Lung (tissue), 12 donors: ENCODE measurements around the gene PDE8B. TPM values are rescaled to one million over a fixed set of nuclear protein-coding genes. Genes with fewer than 3 reads are reported as not detected.
A peak's percentile ranks its signal among the peaks of the same experiment; 100 is the strongest.

ENCODE experiments used
- ATAC-seq: fragments of 200-7000 bp; cut with Tn5 transposase; one replicate; pipeline ENCODE4 v1.9.1; 2020; ENCODE audit warnings: moderate number of reproducible peaks; ENCODE audit not compliant: insufficient read depth, low FRiP score
- DNase-seq, 3 donors: peaks; one replicate each; pipeline ENCODE4 v3.0.0-alpha.2; 2013 to 2017
- H3K27ac ChIP-seq, 2 donors: one replicate each; pipeline ENCODE4 v1.5.1; 2013; ENCODE audit warnings: mild to moderate bottlenecking in 2 of 2, moderate library complexity in 2 of 2, control low read depth in 1 of 2, inconsistent platforms in 1 of 2, low read depth in 1 of 2, low read length in 1 of 2
- H3K27me3 ChIP-seq, 3 donors: one replicate each; pipeline ENCODE4 v1.5.1; 2013; ENCODE audit warnings: low read length in 2 of 3; ENCODE audit not compliant: control insufficient read depth in 3 of 3, insufficient read depth in 3 of 3
- H3K36me3 ChIP-seq, 4 donors: one replicate each; pipeline ENCODE4 v1.5.1; 2013; ENCODE audit warnings: low read length in 4 of 4, mild to moderate bottlenecking in 1 of 4, moderate library complexity in 1 of 4; ENCODE audit not compliant: control insufficient read depth in 4 of 4, insufficient read depth in 4 of 4
- H3K4me1 ChIP-seq, 5 donors: one replicate each; pipeline ENCODE4 v1.5.1; 2013; ENCODE audit warnings: low read length in 5 of 5, mild to moderate bottlenecking in 2 of 5, moderate library complexity in 1 of 5; ENCODE audit not compliant: control insufficient read depth in 5 of 5, insufficient read depth in 5 of 5
- H3K4me3 ChIP-seq: one replicate; pipeline ENCODE4 v1.5.1; 2013; ENCODE audit warnings: mild to moderate bottlenecking, control low read depth, moderate library complexity
- H3K9ac ChIP-seq, 2 donors: one replicate each; pipeline ENCODE4 v1.5.1; 2013; ENCODE audit warnings: low read length in 2 of 2, control low read depth in 1 of 2; ENCODE audit not compliant: insufficient read depth in 1 of 2
- H3K9me3 ChIP-seq, 4 donors: one replicate each; pipeline ENCODE4 v1.5.1; 2013; ENCODE audit warnings: low read length in 3 of 4, mild to moderate bottlenecking in 1 of 4, moderate library complexity in 1 of 4; ENCODE audit not compliant: control insufficient read depth in 4 of 4, insufficient read depth in 3 of 4
- WGBS, 2 donors: extraction: QIAGEN DNeasy Blood & Tissue Kit; methylation state at CpG; one replicate each; pipeline ENCODE4 v1.1.7; 2013; 5-methylcytosine and 5-hydroxymethylcytosine counted together
- polyA plus RNA-seq, 2 donors: library from polyadenylated mRNA; stranded (reverse); fragments of 200-250 nt; gene quantifications; one replicate each; pipeline ENCODE4 v1.2.1, GENCODE V29; 2013
- total RNA-seq, 2 donors: library from RNA; depleted of rRNA in 1 of 2; stranded (reverse); fragments of >200 nt in 1 of 2; gene quantifications; one replicate each; pipeline ENCODE4 v1.2.1, GENCODE V29; 2014 to 2021
- TF ChIP-seq, protein P1 (sequence below): IDR thresholded peaks from 2 replicates; pipeline ENCODE4 v1.5.1; 2012; ENCODE audit warnings: mild to moderate bottlenecking; ENCODE audit errors: control extremely low read depth, extremely low read depth
- donor health status: control.
- donor health status: control.
- donor health status: Bipolar disorder and iron deficiency.
- donor health status: healthy.
- donor health status: DM: yes; HTN: yes; CAD: no.

The PDE8B gene
- total and polyA plus RNA-seq, 4 donors: 1.6 to 10.6 (median 2.1) TPM

DNA sequence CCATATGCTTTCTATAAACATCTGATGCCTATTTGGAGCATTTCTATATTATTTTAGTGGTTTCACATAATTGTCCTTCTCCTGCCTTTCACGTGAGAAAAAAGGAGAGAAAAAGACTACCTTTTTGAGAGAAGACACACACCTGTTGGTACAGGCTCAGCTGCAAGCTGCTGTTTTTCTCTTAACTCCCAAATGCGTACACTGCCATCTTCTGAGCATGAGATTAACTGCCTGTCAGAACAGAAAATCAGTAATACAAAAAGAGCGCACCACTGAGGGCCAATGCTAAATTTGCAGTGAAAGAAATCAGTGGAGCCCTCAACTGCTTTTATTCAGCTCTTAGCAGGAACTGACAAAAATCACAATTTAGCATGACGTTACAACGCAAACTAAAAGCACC lies 226.7 kb downstream of the PDE8B start:
- WGBS, 2 donors: 90 to 92% methylated on average over 5 of the region's 5 CpGs
- ATAC-seq: no peak
- TF ChIP-seq, protein P1, sequence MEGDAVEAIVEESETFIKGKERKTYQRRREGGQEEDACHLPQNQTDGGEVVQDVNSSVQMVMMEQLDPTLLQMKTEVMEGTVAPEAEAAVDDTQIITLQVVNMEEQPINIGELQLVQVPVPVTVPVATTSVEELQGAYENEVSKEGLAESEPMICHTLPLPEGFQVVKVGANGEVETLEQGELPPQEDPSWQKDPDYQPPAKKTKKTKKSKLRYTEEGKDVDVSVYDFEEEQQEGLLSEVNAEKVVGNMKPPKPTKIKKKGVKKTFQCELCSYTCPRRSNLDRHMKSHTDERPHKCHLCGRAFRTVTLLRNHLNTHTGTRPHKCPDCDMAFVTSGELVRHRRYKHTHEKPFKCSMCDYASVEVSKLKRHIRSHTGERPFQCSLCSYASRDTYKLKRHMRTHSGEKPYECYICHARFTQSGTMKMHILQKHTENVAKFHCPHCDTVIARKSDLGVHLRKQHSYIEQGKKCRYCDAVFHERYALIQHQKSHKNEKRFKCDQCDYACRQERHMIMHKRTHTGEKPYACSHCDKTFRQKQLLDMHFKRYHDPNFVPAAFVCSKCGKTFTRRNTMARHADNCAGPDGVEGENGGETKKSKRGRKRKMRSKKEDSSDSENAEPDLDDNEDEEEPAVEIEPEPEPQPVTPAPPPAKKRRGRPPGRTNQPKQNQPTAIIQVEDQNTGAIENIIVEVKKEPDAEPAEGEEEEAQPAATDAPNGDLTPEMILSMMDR: no peak

DNA sequence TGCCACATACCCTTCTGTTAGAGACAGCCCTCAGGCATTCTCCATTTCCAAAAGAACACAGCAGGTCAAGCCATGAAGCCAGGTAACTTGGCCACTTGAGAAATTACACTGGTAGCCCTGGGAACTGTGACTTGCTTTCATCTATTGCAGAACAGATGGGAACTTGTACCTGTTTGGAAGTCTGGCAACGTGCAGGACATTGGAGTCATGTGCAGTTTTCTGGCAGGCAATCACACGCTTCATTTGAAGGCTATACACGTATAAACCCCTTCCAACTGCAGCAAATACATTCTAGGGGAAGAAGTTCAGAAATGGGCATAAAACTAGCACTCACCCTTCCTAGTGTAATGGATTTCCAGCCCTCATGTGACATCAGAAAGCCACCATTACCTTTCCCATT lies 227.6 kb downstream of the PDE8B start:
- TF ChIP-seq, protein P1: no peak
- Histone ChIP-seq H3K27ac (no peak overlapping the region), H3K9ac (no peak overlapping the region), H3K36me3 (peaks cover 9 to 33% (median 26%) of the 10 kb centered on the region in 4 donors), H3K4me3 (no peak overlapping the region), H3K9me3 (no peaks in the 10 kb centered on the region), H3K27me3 (no peaks in the 10 kb centered on the region), H3K4me1 (no peaks in the 10 kb centered on the region)
- ATAC-seq: no peak
- 83 to 90% methylated on average over 3 of the region's 3 CpGs for WGBS, 2 donors
- DNase-seq: no peak

More for the DNA sequence above, 226.7 kb downstream of the PDE8B start:
- H3K9me3 ChIP-seq: no peaks in the 10 kb centered on the region
- H3K4me1 ChIP-seq: no peaks in the 10 kb centered on the region
- H3K36me3 ChIP-seq: peaks cover 11 to 38% (median 29%) of the 10 kb centered on the region in 4 donors
- H3K9ac ChIP-seq: no peak overlapping the region
- peak in 2 of 3 donors; percentile 33 to 61 for DNase-seq
- H3K27me3 ChIP-seq: no peaks in the 10 kb centered on the region
- no peak overlapping the region for H3K27ac ChIP-seq
- no peak overlapping the region for H3K4me3 ChIP-seq

DNA sequence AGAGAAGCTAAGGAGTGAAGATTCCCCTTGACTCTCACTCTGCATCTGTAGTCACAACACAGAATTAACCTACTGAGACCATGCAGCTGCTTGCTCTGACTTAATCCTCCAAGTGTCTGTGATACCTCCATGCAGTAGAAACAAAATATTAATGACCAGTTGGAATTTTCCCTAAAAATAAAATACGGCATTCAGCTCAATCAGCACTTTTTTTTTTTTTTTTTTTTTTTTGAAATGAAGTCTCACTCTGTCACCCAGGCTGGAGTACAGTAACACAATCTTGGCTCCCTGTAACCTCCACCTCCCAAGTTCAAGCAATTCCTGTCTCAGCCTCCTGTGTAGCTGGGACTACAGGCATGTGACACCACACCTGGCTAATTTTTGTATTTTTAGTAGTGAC lies 233.2 kb downstream of the PDE8B start:
- DNase-seq: no peak
- Histone ChIP-seq H3K27me3 (no peaks in the 10 kb centered on the region), H3K36me3 (peaks cover 5 to 26% (median 12%) of the 10 kb centered on the region in 4 donors), H3K9ac (no peak overlapping the region), H3K9me3 (no peaks in the 10 kb centered on the region), H3K4me3 (no peak overlapping the region), H3K4me1 (no peaks in the 10 kb centered on the region), H3K27ac (no peak overlapping the region)
- no peak for ATAC-seq
- 86 to 92% methylated on average over 1 of the region's 1 CpG for WGBS, 2 donors
- TF ChIP-seq, protein P1: no peak

DNA sequence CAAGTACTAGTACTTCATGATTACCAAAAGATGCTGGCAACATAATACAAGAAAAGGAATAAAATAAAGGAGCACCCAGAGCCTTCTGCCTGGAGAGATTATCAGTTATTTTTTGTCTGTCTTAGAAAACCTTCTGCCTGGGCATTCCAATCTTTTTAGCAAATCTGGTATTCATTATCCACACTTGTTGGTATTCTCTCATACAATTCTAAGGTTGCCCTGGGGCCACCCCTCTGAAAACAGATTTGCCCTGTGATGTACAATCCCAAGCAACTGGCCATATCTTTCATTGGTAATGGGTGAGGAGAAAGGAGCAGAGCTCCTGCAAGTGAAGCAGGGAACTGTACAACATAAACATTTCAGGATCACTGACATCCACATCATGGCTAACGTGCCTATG lies 233.9 kb downstream of the PDE8B start:
- Histone ChIP-seq H3K4me1 (peaks cover 0 to 5% (median 0%) of the 10 kb centered on the region in 5 donors), H3K36me3 (peaks cover 5 to 23% (median 13%) of the 10 kb centered on the region in 4 donors), H3K27ac (no peak overlapping the region), H3K9ac (no peak overlapping the region), H3K27me3 (no peaks in the 10 kb centered on the region), H3K9me3 (no peaks in the 10 kb centered on the region), H3K4me3 (no peak overlapping the region)
- ATAC-seq (no peak), DNase-seq (no peak)
- TF ChIP-seq, protein P1: no peak
- 95 to 97% methylated on average over 1 of the region's 1 CpG for WGBS, 2 donors
